Measurements from ENCODE around the gene NECTIN1. TPM values are rescaled to one million over a fixed set of nuclear protein-coding genes. Genes with fewer than 3 reads are reported as not detected.

The NECTIN1 gene
- total RNA-seq, 1 donor from 2014 or later = 85.3 TPM

GRCh38 chr11:119673052-119673758, 55.8 kb downstream of the NECTIN1 start:
- peaks cover 66% of the 10 kb centered on the region for H3K36me3 ChIP-seq (ENCODE audit: control insufficient read depth, insufficient read depth, low read length)
- H3K27me3 ChIP-seq (ENCODE audit: control insufficient read depth, insufficient read depth, low read length) = no peaks in the 10 kb centered on the region
- FAIRE-seq (no peak), DNase-seq (ENCODE audit: low read depth) (no peak)
- no peak for TF ChIP-seq CTCF (IDR thresholded peaks at IDR 0.05; ENCODE audit: insufficient read depth, low read length, severe bottlenecking)
- no peak overlapping the region for H3K4me3 ChIP-seq (ENCODE audit: low read depth, low read length)

GRCh38 chr11:119672597-119672996, 56.4 kb downstream of the NECTIN1 start:
- no peak for TF ChIP-seq CTCF (IDR thresholded peaks at IDR 0.05; ENCODE audit: insufficient read depth, low read length, severe bottlenecking)
- Histone ChIP-seq H3K36me3 (ENCODE audit: control insufficient read depth, insufficient read depth, low read length) (peaks cover 61% of the 10 kb centered on the region), H3K4me3 (ENCODE audit: low read depth, low read length) (no peak overlapping the region), H3K27me3 (ENCODE audit: control insufficient read depth, insufficient read depth, low read length) (no peaks in the 10 kb centered on the region)
- FAIRE-seq = no peak
- DNase-seq (ENCODE audit: low read depth) = no peak

GRCh38 chr11:119671561-119672015, 57.4 kb downstream of the NECTIN1 start:
- TF ChIP-seq CTCF (IDR thresholded peaks at IDR 0.05; ENCODE audit: insufficient read depth, low read length, severe bottlenecking) = no peak
- H3K36me3 ChIP-seq (ENCODE audit: control insufficient read depth, insufficient read depth, low read length) = peaks cover 60% of the 10 kb centered on the region
- DNase-seq (ENCODE audit: low read depth) = peak; percentile 56
- H3K27me3 ChIP-seq (ENCODE audit: control insufficient read depth, insufficient read depth, low read length) = no peaks in the 10 kb centered on the region
- H3K4me3 ChIP-seq (ENCODE audit: low read depth, low read length) = no peak overlapping the region
- no peak for FAIRE-seq

- Histone ChIP-seq H3K27me3 (ENCODE audit: control insufficient read depth, insufficient read depth, low read length) (no peaks in the 10 kb centered on the region), H3K4me3 (ENCODE audit: low read depth, low read length) (no peak overlapping the region), H3K36me3 (ENCODE audit: control insufficient read depth, insufficient read depth, low read length) (peaks cover 59% of the 10 kb centered on the region)
- DNase-seq (ENCODE audit: low read depth) (no peak), FAIRE-seq (no peak)
- no peak for TF ChIP-seq CTCF (IDR thresholded peaks at IDR 0.05; ENCODE audit: insufficient read depth, low read length, severe bottlenecking)
Observed at GRCh38 chr11:119671051-119671450, 57.9 kb downstream of the NECTIN1 start.

GRCh38 chr11:119669487-119669886, 59.5 kb downstream of the NECTIN1 start:
- FAIRE-seq (no peak), DNase-seq (ENCODE audit: low read depth) (no peak)
- peaks cover 63% of the 10 kb centered on the region for H3K36me3 ChIP-seq (ENCODE audit: control insufficient read depth, insufficient read depth, low read length)
- TF ChIP-seq CTCF (IDR thresholded peaks at IDR 0.05; ENCODE audit: insufficient read depth, low read length, severe bottlenecking) = no peak
- no peak overlapping the region for H3K4me3 ChIP-seq (ENCODE audit: low read depth, low read length)
- H3K27me3 ChIP-seq (ENCODE audit: control insufficient read depth, insufficient read depth, low read length) = no peaks in the 10 kb centered on the region

- no peak for FAIRE-seq
- H3K4me3 ChIP-seq (ENCODE audit: low read depth, low read length) = no peak overlapping the region
- no peaks in the 10 kb centered on the region for H3K27me3 ChIP-seq (ENCODE audit: control insufficient read depth, insufficient read depth, low read length)
- DNase-seq (ENCODE audit: low read depth) = no peak
- H3K36me3 ChIP-seq (ENCODE audit: control insufficient read depth, insufficient read depth, low read length) = peaks cover 62% of the 10 kb centered on the region
- no peak for TF ChIP-seq CTCF (IDR thresholded peaks at IDR 0.05; ENCODE audit: insufficient read depth, low read length, severe bottlenecking)
Observed at GRCh38 chr11:119668676-119669075, 60.3 kb downstream of the NECTIN1 start.
